ENCODE measurements around the gene RSRC2. TPM values are rescaled to one million over a fixed set of nuclear protein-coding genes. Genes with fewer than 3 reads are reported as not detected.

The RSRC2 gene
- total RNA-seq, 1 experiment from 2014 or later: 64.9 TPM

DNA sequence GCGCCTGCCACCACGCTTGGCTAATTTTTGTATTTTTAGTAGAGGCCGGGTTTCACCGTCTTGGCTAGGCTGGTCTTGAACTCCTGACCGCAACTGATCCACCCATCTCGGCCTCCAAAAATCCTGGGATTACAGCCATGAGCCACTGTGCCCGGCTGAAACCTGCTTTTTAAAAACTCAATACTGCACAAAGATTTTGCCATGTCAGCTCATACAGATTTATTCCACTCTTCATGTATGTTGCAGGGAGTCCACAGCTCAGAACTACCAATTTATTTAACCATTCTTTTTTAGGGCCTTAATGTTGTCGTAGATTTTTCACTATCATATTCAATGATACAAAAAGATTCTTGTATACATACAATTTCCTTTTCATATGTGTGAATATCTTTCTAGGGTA is 46.0 kb downstream of the RSRC2 start:
- Histone ChIP-seq H3K27me3 (ENCODE audit: insufficient read depth, low read length) (no peaks in the 10 kb centered on the region), H2AK5ac (ENCODE audit: insufficient read length, low read length) (no peak overlapping the region), H3K4ac (ENCODE audit: low read depth, low read length) (no peak overlapping the region), H3K79me2 (ENCODE audit: insufficient read depth, low read length) (no peaks in the 10 kb centered on the region), H2BK15ac (ENCODE audit: low read depth, low read length) (no peak overlapping the region), H3K14ac (ENCODE audit: insufficient read depth, low read length) (no peak overlapping the region), H4K5ac (ENCODE audit: insufficient read length, low read depth, low read length) (no peak overlapping the region), H3K9me3 (ENCODE audit: control insufficient read depth, low read depth, low read length) (no peaks in the 10 kb centered on the region), H3K79me1 (ENCODE audit: insufficient read depth, low read depth, low read length, poor library complexity, severe bottlenecking) (no peaks in the 10 kb centered on the region), H3T11ph (ENCODE audit: low read length) (no peak overlapping the region), H3K18ac (ENCODE audit: insufficient read length, low read depth, low read length) (no peak overlapping the region), H2BK12ac (ENCODE audit: insufficient read length, low read depth, low read length) (no peak overlapping the region), H3K4me2 (ENCODE audit: insufficient read depth, insufficient read length, low read length) (no peak overlapping the region), H4K91ac (ENCODE audit: insufficient read length, low read depth, low read length) (no peak overlapping the region), H3K23ac (ENCODE audit: insufficient read length, low read depth, low read length) (no peak overlapping the region), H4K8ac (replicated peaks; ENCODE audit: insufficient read length, low read depth, low read length) (no peak overlapping the region), H2BK5ac (ENCODE audit: insufficient read length, low read length) (no peak overlapping the region), H2BK20ac (ENCODE audit: low read depth, low read length, poor library complexity, severe bottlenecking) (no peak overlapping the region), H3K56ac (ENCODE audit: insufficient read length, low read depth, low read length) (no peak overlapping the region), H3K23me2 (ENCODE audit: insufficient read length, low read depth, low read length, poor library complexity, severe bottlenecking) (no peaks in the 10 kb centered on the region), H2BK120ac (ENCODE audit: low read depth, low read length, poor library complexity, severe bottlenecking) (no peak overlapping the region), H3K9ac (ENCODE audit: extremely low read depth, insufficient read length, low read length) (no peak overlapping the region), H2AFZ (ENCODE audit: low read length) (no peak overlapping the region), H3K27ac (ENCODE audit: insufficient read length, low read depth, low read length) (no peak overlapping the region), H4K20me1 (ENCODE audit: control insufficient read depth, insufficient read depth, insufficient read length) (no peaks in the 10 kb centered on the region), H3K4me1 (ENCODE audit: insufficient read depth, low read length) (no peaks in the 10 kb centered on the region)
- Mint-ChIP-seq H3K36me3 (ENCODE audit: insufficient read depth in 1 of 3, low read depth in 3 of 3) (peaks cover 54 to 87% (median 75%) of the 10 kb centered on the region in 3 experiments; a peak in 6 of 7 replicates), H3K27me3 (ENCODE audit: low read depth) (no peaks in the 10 kb centered on the region), H3K27ac (no peak overlapping the region), H3K9me3 (no peaks in the 10 kb centered on the region), H3K4me3 (no peak overlapping the region), H3K4me1 (no peaks in the 10 kb centered on the region)
- no peak for DNase-seq
- TF ChIP-seq, protein P1, sequence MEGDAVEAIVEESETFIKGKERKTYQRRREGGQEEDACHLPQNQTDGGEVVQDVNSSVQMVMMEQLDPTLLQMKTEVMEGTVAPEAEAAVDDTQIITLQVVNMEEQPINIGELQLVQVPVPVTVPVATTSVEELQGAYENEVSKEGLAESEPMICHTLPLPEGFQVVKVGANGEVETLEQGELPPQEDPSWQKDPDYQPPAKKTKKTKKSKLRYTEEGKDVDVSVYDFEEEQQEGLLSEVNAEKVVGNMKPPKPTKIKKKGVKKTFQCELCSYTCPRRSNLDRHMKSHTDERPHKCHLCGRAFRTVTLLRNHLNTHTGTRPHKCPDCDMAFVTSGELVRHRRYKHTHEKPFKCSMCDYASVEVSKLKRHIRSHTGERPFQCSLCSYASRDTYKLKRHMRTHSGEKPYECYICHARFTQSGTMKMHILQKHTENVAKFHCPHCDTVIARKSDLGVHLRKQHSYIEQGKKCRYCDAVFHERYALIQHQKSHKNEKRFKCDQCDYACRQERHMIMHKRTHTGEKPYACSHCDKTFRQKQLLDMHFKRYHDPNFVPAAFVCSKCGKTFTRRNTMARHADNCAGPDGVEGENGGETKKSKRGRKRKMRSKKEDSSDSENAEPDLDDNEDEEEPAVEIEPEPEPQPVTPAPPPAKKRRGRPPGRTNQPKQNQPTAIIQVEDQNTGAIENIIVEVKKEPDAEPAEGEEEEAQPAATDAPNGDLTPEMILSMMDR (conservative IDR thresholded peaks at IDR 0.05): no peak
- WGBS (ENCODE audit: extremely low coverage, insufficient read length, low lambda C conversion rate): no CpG with 5 or more reads among the region's 8 CpGs
